ENCODE data around the gene TRABD. TPM values are rescaled to one million over a fixed set of nuclear protein-coding genes. Genes with fewer than 3 reads are reported as not detected.
"Not testable (repeated sequence)": the region's sequence is repeated elsewhere in the genome, so short reads cannot be mapped to it uniquely, and the experiment has no call there.

Gene TRABD
- total RNA-seq, 2 donors from 2014 or later: 46.4 to 63.5 TPM

- DNase-seq: no peak
- intact Hi-C loops (cut with DNase I, micrococcal nuclease): no loop called here
- ATAC-seq: no peak
Measured at GRCh38 chr22:50197000-50197800, 11.5 kb downstream of the TRABD start.

DNA sequence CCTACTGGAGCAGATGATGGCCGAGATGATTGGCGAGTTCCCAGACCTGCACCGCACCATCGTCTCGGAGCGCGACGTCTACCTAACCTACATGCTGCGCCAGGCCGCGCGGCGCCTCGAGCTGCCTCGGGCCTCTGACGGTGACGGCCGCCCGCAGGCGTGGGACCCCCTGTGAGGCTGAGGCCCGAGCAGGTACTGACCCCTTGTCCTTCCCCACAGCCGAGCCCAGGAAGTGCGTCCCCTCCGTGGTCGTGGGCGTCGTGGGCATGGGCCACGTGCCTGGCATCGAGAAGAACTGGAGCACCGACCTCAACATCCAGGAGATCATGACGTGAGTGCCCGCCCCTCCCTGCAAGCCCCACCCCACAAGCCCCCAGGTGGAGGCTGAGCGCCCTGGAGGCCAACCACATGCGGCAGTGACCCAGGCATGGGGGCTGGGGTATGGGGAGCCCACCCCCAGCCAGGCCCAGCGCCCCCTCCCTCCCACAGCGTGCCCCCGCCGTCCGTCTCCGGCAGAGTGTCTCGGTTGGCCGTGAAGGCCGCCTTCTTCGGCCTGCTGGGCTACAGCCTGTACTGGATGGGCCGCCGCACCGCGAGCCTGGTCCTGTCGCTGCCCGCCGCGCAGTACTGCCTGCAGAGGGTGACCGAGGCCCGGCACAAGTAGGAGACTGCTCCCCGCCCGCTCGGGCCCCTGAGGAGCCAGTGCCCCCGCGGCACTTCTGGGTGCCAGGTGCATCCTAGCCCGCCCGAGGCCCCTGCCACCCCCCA, 12.3 kb downstream of the TRABD start:
- ATAC-seq: no peak
- intact Hi-C loops (cut with DNase I, micrococcal nuclease): no loop called here

GRCh38 chr22:50198624-50199017, 12.9 kb downstream of the TRABD start:
- no peak for DNase-seq
- ATAC-seq: no peak
- intact Hi-C loops (cut with DNase I, micrococcal nuclease): no loop called here

More for the DNA sequence above, 12.3 kb downstream of the TRABD start:
- DNase-seq: no peak

DNA sequence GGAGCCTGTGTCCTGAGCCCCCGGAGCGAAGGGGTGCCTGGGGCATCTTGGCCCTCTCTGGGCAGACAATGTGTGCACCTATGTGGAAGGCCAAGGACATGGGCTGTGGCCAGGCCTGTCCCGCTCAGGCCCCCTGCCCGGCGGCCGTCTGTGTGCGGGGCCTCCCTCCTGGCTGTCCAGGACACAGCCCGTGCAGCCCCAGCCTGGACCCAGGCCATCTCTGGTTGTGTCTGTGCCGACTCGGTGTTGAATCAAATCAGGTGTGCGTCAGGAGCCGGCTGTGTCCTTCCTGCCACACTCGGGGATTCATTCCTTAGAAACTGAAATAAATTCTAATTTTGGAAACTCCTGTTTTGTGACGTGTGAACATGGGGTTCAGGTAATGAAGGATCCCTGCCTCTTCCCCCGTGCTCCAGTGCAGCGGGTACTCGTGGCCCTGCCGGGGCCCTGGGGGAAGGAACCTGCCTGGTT, 13.6 kb downstream of the TRABD start:
- no peak for DNase-seq
- intact Hi-C loops (cut with DNase I, micrococcal nuclease): no loop called here
- no peak for ATAC-seq

GRCh38 chr22:50199829-50200460, 14.2 kb downstream of the TRABD start:
- DNase-seq: no peak
- peak; percentile 2 for ATAC-seq
- intact Hi-C loops (cut with DNase I, micrococcal nuclease): no loop called here

- intact Hi-C loops (cut with DNase I, micrococcal nuclease): no loop called here
- ATAC-seq (peak; percentile 86), DNase-seq (peak; percentile 92 to 94)
Measured at GRCh38 chr22:50200461-50201190, 14.9 kb downstream of the TRABD start, which contains the start of gene SELENOO. SELENOO (plus strand) TSS chr22:50201011; CDS start chr22:50201037, 26 bp downstream.

DNA sequence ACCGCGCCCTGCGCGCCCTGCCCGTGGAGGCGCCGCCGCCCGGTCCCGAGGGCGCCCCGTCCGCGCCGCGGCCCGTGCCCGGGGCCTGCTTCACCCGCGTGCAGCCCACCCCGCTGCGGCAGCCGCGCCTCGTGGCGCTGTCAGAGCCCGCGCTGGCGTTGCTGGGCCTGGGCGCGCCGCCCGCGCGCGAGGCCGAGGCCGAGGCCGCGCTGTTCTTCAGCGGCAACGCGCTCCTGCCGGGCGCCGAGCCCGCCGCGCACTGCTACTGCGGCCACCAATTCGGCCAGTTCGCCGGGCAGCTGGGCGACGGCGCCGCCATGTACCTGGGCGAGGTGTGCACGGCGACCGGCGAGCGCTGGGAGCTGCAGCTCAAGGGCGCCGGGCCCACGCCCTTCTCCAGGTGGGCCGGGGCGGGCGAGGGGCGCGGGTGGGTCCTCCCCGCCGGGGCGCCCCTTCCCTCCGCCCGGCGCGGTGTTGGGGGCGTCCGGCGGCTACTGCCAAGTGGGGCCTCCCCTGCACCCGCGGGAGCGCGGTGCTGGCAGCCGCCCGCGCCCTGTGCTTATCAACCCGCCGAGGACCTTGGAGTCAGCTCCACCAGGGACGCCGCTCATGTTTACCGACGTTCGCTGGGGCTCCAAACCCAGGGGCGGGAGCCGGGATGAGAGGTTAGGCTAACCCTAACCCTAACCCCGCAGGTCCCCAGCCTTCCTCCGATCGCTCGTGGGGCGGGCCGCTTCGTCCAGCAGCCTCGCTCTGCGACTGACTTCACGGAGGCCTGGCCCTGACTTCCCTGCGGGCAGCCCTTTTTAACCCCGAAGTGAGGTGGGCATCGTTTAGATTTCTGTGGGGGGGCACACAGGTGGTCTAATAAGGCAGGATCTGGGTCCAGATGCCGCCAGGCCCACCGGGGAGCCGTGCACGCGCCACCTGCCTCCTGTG, 15.7 kb downstream of the TRABD start:
- no peak for DNase-seq
- ATAC-seq: peak; percentile 46
- intact Hi-C loops (cut with DNase I, micrococcal nuclease): no loop called here

DNA sequence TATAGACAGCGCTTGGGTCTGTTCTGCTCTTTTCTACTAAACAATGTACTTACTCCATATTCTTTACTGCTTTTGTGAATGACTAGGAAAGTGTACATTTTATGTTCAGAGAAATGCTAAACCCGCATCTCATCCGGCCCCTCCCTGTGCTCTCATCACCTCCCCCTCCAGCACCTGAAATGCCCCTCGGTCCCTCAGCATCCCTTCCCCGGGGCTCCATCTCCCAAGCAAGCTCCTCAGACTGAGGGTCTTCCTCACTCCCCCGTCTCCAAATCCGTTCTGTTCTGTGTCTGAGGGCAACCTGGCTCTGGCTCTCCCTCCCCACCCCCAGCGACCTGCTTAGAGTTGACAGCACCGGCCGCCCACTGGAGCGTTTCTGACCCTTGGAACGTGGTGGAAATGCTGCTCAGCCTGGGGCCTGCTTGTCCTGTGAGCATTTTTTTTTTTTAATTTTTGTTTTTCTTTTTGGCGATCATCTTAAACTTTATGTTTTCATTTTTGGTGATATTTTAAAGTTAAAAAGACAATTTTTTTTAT, 16.5 kb downstream of the TRABD start:
- ATAC-seq (no peak), DNase-seq (no peak)
- intact Hi-C loops (cut with DNase I, micrococcal nuclease): no loop called here

GRCh38 chr22:50203288-50203687, 17.6 kb downstream of the TRABD start:
- intact Hi-C loops (cut with DNase I, micrococcal nuclease): no loop called here

DNA sequence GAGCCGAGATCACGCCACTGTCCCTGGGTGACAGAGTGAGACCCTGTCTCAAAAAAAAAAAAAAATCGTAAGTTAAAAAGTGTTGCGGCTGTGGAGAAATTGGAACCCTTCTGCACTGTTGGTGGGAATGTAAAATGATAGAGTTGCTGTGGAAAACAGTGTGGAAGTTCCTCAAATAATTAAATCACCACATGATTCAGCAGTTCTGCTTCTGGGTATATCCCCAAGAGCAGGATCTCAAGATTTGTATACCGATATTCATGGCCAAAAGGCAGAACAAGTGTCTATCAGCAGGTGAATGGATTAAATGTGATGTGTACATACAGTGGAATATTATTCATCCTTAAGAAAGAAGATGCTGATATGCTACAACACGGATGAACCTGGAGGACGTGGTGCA, 18.9 kb downstream of the TRABD start:
- intact Hi-C loops (cut with DNase I, micrococcal nuclease): no loop called here
- ATAC-seq: no peak
- DNase-seq: no peak

More at GRCh38 chr22:50203288-50203687, 17.6 kb downstream of the TRABD start:
- DNase-seq: no peak
- no peak for ATAC-seq

GRCh38 chr22:50204998-50205397, 19.3 kb downstream of the TRABD start:
- intact Hi-C loops (cut with DNase I, micrococcal nuclease): loop anchor here in 1 of 2 donors (5.0 kb wide), 1 partner anchor 58 kb away; no protein-coding TSS in a partner anchor
- DNase-seq, ATAC-seq: not testable (repeated sequence)

DNA sequence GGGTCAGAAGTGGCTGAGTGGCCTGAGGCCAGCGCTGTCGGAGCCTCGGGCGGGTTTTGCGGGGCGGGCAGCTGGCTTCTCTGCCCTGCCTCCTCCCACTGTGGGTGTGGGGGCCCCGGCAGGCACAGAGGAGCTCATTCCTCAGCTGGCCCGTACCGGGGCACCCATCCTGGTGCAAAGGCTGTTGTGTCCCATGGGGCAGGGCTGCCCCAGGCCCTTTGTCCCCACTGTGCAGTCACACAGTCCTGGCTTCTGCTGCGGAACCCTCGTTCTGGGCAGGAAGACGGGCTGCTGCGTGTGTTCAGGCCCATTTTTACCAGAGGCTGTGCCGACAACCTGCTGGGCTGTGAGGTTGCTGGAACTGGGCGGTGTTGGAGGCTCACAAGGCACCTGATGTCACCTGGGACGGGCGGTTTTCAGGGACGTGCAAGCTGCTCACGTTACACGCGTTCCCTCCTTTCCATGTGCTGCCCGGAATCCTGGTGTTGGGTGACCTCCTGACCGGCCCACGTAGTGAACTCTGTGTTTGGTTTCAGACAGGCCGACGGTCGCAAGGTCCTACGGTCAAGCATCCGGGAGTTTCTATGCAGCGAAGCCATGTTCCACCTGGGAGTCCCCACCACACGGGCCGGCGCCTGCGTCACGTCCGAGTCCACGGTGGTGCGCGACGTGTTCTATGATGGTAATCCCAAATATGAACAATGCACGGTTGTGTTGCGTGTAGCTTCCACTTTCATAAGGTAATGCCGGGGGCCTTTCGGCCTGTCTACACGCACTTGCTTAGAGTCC, 20.3 kb downstream of the TRABD start:
- ATAC-seq (no peak), DNase-seq (no peak)
- intact Hi-C loops (cut with DNase I, micrococcal nuclease): loop anchor here in 1 of 2 donors (5.0 kb wide), 1 partner anchor 59 kb away; no protein-coding TSS in a partner anchor

DNA sequence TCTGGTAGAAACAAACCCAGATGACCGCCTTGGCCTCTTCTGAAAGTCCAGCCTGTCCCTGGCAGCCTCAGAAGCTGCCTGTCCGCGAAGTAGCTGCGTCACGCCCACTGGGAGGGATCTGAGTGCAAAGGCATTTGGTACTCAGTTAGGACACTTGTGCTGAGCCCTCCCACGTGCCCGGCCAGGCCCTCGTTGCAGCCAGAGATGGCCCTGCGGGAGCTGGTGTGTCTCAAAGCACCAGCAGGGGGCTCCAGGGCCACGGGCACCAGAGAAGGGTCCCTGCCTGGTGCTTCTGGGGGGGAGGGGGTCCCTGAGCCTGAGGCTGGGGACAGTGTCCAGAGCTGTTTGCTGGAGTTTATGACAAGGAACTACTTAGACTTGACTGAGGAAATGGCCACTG, 20.9 kb downstream of the TRABD start:
- intact Hi-C loops (cut with DNase I, micrococcal nuclease): loop anchor here in 1 of 2 donors (5.0 kb wide), 1 partner anchor 59 kb away; no protein-coding TSS in a partner anchor
- ATAC-seq: no peak
- DNase-seq: no peak

- DNase-seq: no peak
- intact Hi-C loops (cut with DNase I, micrococcal nuclease): loop anchor here in 1 of 2 donors (5.0 kb wide), 1 partner anchor 60 kb away; no protein-coding TSS in a partner anchor
- ATAC-seq: no peak
Measured at GRCh38 chr22:50207383-50208140, 21.8 kb downstream of the TRABD start.

DNA sequence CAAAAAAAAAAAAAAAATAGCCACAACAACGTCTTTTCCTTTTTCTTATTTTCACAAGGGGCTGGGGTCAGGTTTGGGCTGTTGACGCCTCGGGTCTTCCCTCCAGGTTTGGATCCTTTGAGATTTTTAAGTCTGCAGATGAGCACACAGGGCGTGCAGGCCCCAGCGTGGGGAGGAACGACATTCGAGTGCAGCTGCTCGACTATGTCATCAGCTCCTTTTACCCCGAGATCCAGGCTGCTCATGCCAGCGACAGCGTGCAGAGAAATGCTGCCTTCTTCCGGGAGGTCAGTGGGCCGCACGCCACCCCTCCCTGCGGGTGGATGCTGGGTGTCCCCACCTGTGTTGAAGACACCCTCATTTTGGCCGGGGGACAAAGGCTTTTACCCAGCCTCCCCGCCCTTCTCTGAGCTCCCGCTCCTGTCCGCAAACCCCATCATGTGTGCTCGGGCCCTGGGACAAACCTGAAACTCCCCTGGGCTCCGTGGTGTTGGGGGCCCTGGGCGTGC, 22.8 kb downstream of the TRABD start:
- DNase-seq (no peak), ATAC-seq (no peak)
- intact Hi-C loops (cut with DNase I, micrococcal nuclease): loop anchor here in 1 of 2 donors (5.0 kb wide), 1 partner anchor 61 kb away; no protein-coding TSS in a partner anchor
